DOHH2 (cell line): ENCODE results near the gene GALNT13.

Experiments used
- H3F3A ChIP-seq: fragments of 200-600 bp; sonication (generic), shearing (Covaris generic); 2 replicates; pipeline ENCODE4 v1.6.0; 2016; ENCODE audit warnings: antibody characterized with exemption, mild to moderate bottlenecking; ENCODE audit not compliant: control insufficient read depth, insufficient read depth
- H3K27ac ChIP-seq: fragments of 200-600 bp; sonication (generic); 2 replicates; pipeline ENCODE4 v1.5.1; 2014; ENCODE audit warnings: low read depth, mild to moderate bottlenecking, low read length, moderate library complexity
- H3K27me3 ChIP-seq: fragments of 200-600 bp; sonication (generic); 2 replicates; pipeline ENCODE4 v1.6.1; 2014; ENCODE audit warnings: mild to moderate bottlenecking, low read length, mixed read lengths; ENCODE audit not compliant: control insufficient read depth
- H3K36me3 ChIP-seq: fragments of 200-600 bp; sonication (generic); 2 replicates; pipeline ENCODE4 v1.6.1; 2014; ENCODE audit warnings: mild to moderate bottlenecking, low read length, moderate library complexity, mixed read lengths; ENCODE audit not compliant: control insufficient read depth
- H3K4me1 ChIP-seq: fragments of 200-600 bp; sonication (generic); 2 replicates; pipeline ENCODE4 v1.6.1; 2014; ENCODE audit warnings: mild to moderate bottlenecking, low read length, mixed read lengths; ENCODE audit not compliant: control insufficient read depth
- H3K4me2 ChIP-seq: fragments of 200-600 bp; sonication (generic); 2 replicates; pipeline ENCODE4 v1.6.0; 2014; ENCODE audit warnings: mild to moderate bottlenecking, low read length, moderate library complexity
- H3K4me3 ChIP-seq: fragments of 200-600 bp; sonication (generic); 2 replicates; pipeline ENCODE4 v1.5.1; 2014; ENCODE audit warnings: mild to moderate bottlenecking, low read length, mixed read lengths
- H3K79me2 ChIP-seq: fragments of 200-600 bp; sonication (generic); 2 replicates; pipeline ENCODE4 v1.6.1; 2014; ENCODE audit warnings: mild to moderate bottlenecking, low read length, mixed read lengths; ENCODE audit not compliant: control insufficient read depth
- H3K9me2 ChIP-seq: fragments of 200-600 bp; sonication (generic); replicated peaks from 2 replicates; pipeline ENCODE4 v1.6.1; 2014; ENCODE audit warnings: mild to moderate bottlenecking, low read length, mixed read lengths; ENCODE audit not compliant: control insufficient read depth
- H3K9me3 ChIP-seq: fragments of 200-600 bp; sonication (generic); 2 replicates; pipeline ENCODE4 v1.6.1; 2014; ENCODE audit warnings: antibody characterized with exemption, low read length, mixed read lengths; ENCODE audit not compliant: control insufficient read depth, insufficient read depth
- H4K20me1 ChIP-seq: fragments of 200-600 bp; sonication (generic); 2 replicates; pipeline ENCODE4 v1.6.0; 2014; ENCODE audit warnings: low read depth, mild to moderate bottlenecking, antibody characterized with exemption, low read length, moderate library complexity; ENCODE audit not compliant: control insufficient read depth, insufficient read depth
- EZH2phosphoT487 ChIP-seq: fragments of 200-600 bp; sonication (generic); IDR thresholded peaks from 2 replicates; pipeline ENCODE4 v1.6.1; 2017; ENCODE audit warnings: borderline replicate concordance, mild to moderate bottlenecking, antibody characterized with exemption, low read length, moderate library complexity, mixed read lengths
- TF ChIP-seq, protein P1 (sequence below): fragments of 200-600 bp; sonication (generic); IDR thresholded peaks from one replicate; pipeline ENCODE4 v1.5.1; 2014; ENCODE audit warnings: antibody characterized with exemption, mild to moderate bottlenecking, low read depth, low read length; ENCODE audit not compliant: poor library complexity, severe bottlenecking

The GALNT13 gene

GRCh38 chr2:153935511-153935910 is 63.8 kb downstream of the GALNT13 start:
- Histone ChIP-seq H3K4me2 (no peak overlapping the region), H3K9me3 (no peaks in the 10 kb centered on the region), H3K9me2 (no peaks in the 10 kb centered on the region), H3K27ac (no peak overlapping the region), H3K4me3 (no peak overlapping the region), H4K20me1 (no peaks in the 10 kb centered on the region), H3K36me3 (no peaks in the 10 kb centered on the region), H3F3A (no peaks in the 10 kb centered on the region), H3K27me3 (no peaks in the 10 kb centered on the region), H3K79me2 (no peaks in the 10 kb centered on the region), H3K4me1 (no peaks in the 10 kb centered on the region)
- TF ChIP-seq EZH2phosphoT487, result no peak
- TF ChIP-seq, protein P1, sequence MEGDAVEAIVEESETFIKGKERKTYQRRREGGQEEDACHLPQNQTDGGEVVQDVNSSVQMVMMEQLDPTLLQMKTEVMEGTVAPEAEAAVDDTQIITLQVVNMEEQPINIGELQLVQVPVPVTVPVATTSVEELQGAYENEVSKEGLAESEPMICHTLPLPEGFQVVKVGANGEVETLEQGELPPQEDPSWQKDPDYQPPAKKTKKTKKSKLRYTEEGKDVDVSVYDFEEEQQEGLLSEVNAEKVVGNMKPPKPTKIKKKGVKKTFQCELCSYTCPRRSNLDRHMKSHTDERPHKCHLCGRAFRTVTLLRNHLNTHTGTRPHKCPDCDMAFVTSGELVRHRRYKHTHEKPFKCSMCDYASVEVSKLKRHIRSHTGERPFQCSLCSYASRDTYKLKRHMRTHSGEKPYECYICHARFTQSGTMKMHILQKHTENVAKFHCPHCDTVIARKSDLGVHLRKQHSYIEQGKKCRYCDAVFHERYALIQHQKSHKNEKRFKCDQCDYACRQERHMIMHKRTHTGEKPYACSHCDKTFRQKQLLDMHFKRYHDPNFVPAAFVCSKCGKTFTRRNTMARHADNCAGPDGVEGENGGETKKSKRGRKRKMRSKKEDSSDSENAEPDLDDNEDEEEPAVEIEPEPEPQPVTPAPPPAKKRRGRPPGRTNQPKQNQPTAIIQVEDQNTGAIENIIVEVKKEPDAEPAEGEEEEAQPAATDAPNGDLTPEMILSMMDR, result no peak

GRCh38 chr2:153939124-153939796 is 67.5 kb downstream of the GALNT13 start:
- Histone ChIP-seq H3K27ac (no peak overlapping the region), H3K9me2 (no peaks in the 10 kb centered on the region)
- no peak for TF ChIP-seq EZH2phosphoT487
- TF ChIP-seq, protein P1, result no peak

GRCh38 chr2:153940511-153940910 is 68.8 kb downstream of the GALNT13 start:
- Histone ChIP-seq H3K4me3 (no peak overlapping the region), H3K27me3 (no peaks in the 10 kb centered on the region), H3F3A (no peaks in the 10 kb centered on the region), H3K9me2 (no peaks in the 10 kb centered on the region), H3K4me1 (no peaks in the 10 kb centered on the region), H4K20me1 (no peaks in the 10 kb centered on the region), H3K9me3 (no peaks in the 10 kb centered on the region), H3K4me2 (no peak overlapping the region), H3K27ac (no peak overlapping the region), H3K36me3 (no peaks in the 10 kb centered on the region), H3K79me2 (no peaks in the 10 kb centered on the region)
- no peak for TF ChIP-seq EZH2phosphoT487
- TF ChIP-seq, protein P1, result no peak

More at GRCh38 chr2:153939124-153939796, 67.5 kb downstream of the GALNT13 start:
- no peaks in the 10 kb centered on the region for H3K36me3 ChIP-seq
- no peaks in the 10 kb centered on the region for H3F3A ChIP-seq
- no peaks in the 10 kb centered on the region for H3K79me2 ChIP-seq
- H3K4me1 ChIP-seq, result no peaks in the 10 kb centered on the region
- H3K9me3 ChIP-seq, result no peaks in the 10 kb centered on the region
- no peaks in the 10 kb centered on the region for H3K27me3 ChIP-seq
- no peak overlapping the region for H3K4me3 ChIP-seq
- no peak overlapping the region for H3K4me2 ChIP-seq
- H4K20me1 ChIP-seq, result no peaks in the 10 kb centered on the region
